ENCODE results near the gene GPRIN1. TPM values are rescaled to one million over a fixed set of nuclear protein-coding genes. Genes with fewer than 3 reads are reported as not detected.
"Not testable (repeated sequence)": the region's sequence is repeated elsewhere in the genome, so short reads cannot be mapped to it uniquely, and the experiment has no call there.

The GPRIN1 gene
- total RNA-seq, 1 donor from 2014 or later = 0.56 TPM

DNA sequence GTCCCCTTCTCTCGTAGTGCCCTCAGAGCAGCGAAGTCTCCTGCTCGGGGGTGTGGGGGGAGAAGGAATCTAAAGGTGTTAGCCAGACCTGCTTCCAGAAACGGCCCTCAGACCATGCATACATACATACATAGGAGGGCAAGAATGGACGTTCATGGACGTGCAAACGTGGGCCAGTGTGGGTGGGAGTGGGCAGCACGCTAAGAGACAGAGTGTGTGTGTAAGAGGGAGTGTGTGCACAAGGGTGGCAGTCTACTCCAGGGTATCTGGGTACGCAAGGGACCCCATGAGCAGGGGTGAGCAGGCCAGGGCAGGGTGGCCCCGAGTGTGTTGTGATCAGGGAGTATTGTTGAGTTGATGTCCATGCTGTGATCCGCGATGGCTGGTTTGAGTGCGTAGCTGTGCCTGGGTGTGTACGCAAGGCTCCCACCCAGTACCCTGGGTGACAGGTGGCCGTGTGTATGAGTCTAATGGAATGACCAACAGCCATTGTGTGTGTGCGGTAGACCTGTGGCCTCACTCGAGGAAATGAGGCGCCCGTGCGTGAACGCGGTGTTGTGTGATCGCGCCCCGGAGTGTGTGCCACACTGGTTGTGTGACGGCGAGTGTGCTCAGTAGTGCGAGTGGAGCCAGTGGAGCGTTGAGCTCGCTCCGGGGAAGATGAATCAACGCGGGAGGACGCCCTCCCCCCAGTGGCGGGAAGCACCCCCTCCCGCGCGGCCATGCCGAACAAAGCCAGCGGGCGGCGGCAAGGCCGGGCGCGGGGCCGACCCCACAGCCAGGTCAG, 826 bp downstream of the GPRIN1 start:
- ATAC-seq (ENCODE audit: poor library complexity) (no peak), DNase-seq (no peak)
- intact Hi-C loops (cut with DNase I) = no loop called here

DNA sequence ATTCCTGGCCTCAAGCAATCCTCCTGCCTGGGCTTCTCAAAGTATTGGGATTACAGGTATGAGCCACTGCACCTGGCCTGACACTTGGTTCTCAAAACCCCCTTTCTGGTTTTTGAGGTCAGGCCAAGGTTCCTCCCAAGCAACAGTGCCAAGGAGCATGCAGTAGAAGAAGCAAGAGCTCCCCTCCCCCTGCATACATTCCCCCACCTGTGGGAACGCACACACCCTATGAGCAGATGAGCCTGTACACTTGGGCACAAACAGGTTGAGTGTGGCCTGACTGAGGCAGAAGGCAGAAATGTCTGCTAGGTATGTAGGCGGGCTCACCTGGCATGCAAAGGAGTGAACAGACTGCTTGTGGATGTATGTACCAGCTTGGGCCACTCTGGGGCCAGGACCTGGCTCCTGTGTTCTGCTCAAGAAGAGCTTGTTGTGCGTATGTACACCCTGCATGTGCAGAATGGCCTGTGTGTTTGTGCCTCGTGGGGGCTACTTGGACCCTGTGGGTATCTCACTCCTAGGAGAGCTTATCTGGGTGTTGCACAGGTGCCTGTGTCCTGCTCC, 1.7 kb downstream of the GPRIN1 start:
- intact Hi-C loops (cut with DNase I) = no loop called here
- DNase-seq = no peak
- no peak for ATAC-seq (ENCODE audit: poor library complexity)

DNA sequence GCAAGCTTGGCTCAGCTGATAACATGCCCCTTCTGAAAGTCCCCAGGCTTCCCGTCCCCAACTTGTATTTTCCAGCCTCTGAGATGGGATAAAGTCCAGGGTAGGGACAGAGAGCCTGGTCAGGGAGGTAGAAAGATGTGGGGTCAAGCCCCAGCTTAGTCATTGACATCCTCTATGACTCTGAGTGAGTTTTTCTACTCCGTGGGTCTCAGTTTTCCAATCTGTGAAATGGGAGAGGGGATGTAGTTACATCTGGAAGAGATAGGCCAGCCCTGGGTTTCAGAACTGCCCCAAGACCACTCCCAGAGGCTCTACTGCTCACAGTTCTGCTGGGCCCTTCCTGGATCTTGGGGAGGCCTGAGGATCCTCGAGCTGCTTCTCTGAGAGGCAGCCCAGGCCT, 3.1 kb downstream of the GPRIN1 start:
- intact Hi-C loops (cut with DNase I) = no loop called here
- DNase-seq (no peak), ATAC-seq (ENCODE audit: poor library complexity) (no peak)

DNA sequence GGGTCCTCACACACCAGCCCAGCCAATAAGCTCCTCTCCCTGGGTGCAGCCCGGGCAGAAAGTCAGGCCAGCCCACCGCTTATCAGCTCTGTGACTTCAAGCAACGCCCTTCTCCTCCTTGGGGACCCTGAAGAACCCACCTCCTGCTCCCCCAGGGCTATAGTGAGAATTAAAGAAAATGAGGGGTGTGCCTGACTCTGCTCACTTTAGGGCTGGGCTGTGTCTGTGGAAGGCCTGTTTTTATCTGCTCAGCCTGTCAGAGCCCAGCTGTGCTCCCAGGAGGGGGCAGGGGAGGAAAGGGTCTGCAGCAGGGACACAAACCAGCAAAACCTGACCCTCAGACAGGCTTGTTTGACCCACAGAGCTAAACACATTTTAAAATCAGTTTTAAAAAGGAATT, 3.9 kb downstream of the GPRIN1 start:
- DNase-seq (no peak), ATAC-seq (ENCODE audit: poor library complexity) (no peak)
- intact Hi-C loops (cut with DNase I) = no loop called here

DNA sequence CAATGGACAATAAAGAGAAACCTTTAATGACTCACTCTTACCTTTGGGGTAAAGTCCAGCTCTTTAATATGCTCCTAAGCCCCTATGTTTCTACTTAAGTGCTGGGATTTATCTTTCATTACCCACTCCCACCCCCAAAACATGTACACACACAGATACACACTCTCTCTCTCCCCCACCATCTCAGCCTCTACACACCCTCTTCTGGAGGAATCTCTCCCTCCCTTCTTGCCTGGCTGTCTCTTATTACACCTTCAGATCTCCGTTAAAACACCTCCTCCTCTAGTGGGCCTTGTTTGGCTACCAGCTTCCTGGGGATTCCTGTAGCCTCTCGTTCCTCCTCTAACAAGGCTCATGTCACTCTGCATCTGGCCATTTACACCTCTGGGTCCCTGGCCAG, 6.9 kb downstream of the GPRIN1 start:
- intact Hi-C loops (cut with DNase I) = no loop called here
- ATAC-seq (ENCODE audit: poor library complexity) (no peak), DNase-seq (no peak)

DNA sequence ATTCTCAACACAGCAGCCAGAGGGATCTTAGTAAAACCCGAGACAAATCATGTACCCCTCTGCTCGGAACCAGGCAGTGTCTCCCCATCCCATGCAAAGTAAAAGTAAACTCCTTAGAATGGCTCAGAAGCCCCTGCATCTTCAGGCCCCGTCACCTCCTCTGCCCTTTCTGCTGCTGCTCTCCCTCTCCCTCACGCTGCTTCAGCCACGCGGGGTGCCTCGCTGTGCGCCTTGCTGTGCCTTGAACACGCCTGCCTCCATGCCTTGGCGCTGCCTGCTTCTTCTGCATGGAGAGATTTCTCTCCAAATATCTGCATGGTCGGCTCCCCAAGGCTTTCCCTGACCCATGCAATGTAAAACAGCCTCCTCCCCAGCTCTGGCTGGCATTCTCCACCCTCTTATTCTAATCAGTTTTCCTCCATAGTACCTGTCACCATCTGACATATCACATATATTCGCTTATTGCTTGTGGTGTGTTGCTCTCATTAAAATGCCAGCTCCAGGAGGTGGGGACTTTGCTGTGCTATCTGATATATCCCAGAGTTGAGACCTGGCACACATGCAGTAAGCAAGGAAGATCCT, 8.0 kb downstream of the GPRIN1 start:
- no peak for DNase-seq
- no peak for ATAC-seq (ENCODE audit: poor library complexity)
- intact Hi-C loops (cut with DNase I) = no loop called here

DNA sequence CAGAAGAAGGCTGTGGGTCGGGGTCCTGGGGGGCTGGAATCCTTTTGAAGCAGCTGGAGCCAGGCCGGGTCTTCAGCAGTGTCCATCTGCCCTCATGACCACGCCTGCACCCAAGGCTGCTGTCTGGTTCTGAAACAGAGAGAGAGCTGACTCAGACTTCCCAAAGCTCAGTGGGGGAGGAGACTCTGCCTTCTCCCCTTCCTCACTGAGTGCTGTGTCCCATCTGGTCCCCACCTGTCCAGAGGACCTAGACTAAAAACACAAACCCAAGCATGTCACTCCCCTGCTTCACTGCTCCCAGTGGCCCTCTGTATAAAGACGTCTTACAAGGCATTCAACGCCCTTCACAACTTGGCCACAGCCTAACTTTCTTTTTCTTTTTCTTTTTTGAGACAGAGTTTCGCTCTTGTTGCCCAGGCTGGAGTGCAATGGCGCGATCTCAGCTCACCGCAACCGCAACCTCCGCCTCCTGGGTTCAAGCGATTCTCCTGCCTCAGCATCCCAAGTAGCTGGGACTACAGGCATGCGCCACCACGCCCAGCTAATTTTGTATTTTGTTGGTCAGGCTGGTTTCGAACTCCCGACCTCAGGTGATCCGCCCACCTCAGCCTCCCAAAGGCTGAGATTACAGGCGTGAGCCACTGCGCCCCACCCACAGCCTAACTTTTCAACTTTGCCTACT, 10.1 kb downstream of the GPRIN1 start:
- DNase-seq; ATAC-seq (ENCODE audit: poor library complexity); intact Hi-C loops (cut with DNase I): not testable (repeated sequence)

DNA sequence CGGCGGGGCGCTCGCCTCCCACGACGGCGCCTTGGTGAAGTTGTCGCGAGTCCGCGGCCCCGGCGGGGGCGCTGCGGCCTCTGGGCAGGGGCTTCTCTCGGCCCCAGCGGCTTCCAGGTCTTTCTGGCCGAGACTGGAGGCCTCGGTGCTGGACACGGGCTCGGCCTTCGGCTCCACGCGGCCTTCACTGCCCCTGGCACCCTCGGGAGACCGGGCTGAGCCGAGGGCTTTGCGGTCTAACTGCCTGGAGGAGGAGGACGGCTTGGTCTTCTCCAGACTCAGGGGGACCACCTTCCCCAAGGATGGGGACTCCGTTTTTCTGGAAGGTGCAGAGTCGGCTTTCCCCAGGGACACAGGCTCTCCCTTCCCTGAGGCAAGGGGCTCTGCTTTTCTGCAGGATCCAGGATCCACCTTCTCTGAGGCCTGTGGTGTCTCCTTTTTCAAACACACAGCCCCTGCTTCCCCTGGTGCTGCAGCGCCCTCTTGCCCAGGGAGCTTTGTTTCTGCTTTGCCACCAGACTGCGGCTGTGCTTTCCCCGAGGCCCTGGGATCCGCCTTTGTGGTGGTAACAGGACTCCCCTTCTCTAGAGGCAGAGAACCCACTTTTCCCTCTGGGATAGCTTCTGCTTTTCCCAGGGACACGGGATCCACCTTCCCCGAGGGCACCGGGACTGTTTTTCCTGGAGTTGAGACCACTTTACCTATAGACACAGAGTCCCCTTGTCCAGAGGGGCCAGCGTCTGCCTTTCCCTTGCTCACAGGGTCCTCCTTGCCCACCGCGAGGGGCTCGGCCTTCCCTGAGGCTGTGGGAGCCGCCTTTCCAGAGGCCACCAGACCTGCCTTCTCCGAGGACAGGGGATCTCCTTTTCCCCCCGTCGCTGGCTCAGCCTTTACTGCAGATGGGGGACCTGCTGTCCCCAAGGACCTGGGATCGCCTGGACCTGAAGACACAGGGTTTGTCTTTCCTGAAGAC, 12.3 kb downstream of the GPRIN1 start:
- DNase-seq = no peak
- intact Hi-C loops (cut with DNase I) = no loop called here
- no peak for ATAC-seq (ENCODE audit: poor library complexity)

GRCh38 chr5:176596689-176597416, 13.1 kb downstream of the GPRIN1 start:
- DNase-seq = peak; percentile 59
- ATAC-seq (ENCODE audit: poor library complexity) = peak; percentile 89
- intact Hi-C loops (cut with DNase I) = no loop called here

DNA sequence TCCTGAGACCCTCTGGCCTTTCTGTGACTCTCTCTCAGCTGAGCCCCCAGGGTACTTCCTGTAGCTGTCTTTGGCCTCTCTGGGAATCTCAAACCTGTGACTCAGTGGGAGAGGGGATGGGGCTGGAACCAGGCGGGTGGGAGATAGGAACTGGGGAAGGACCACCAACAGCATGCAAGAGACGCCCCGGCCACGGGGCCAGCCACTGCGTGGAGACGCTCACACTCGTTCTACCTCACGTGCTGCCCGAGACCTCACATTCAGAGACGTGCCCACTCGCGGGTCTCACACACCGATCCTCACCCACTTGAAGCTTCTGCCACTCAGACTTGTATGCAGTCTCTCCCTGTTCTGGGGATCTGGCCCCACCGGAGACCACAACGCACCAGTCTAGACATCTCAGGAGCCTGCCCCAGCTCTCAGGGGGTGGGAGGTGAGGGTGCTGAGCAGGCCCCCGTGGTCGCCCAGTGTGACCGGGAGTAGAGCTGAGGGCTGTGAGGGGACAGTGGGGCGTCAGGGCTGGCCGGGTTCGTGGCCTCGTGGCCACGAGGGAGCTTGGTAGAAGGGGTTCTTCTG, 13.8 kb downstream of the GPRIN1 start:
- no peak for DNase-seq

DNA sequence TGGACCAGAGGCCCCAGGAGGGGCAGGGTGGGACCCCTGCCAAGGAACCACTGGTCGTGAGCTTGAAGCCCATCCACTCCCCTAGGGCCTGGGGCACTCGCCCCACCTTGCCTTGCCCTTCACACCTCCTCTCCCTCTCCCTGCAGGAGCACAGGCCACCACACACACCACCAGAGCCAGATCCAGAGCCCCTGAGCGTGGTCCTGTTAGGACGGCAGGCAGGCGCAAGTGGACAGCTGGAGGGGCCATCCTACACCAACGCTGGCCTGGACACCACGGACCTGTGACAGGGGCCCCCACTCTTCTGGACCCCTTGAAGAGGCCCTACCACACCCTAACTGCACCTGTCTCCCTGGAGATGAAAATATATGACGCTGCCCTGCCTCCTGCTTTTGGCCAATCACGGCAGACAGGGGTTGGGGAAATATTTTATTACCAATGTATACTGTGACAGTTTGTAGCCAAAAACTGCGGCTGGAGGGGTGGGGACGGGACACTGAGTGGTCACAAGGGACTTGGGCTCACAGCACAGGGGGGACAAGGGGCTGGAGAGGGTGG, 14.5 kb downstream of the GPRIN1 start:
- ATAC-seq (ENCODE audit: poor library complexity) = no peak
- intact Hi-C loops (cut with DNase I) = no loop called here
- DNase-seq = no peak

More for the DNA sequence above, 13.8 kb downstream of the GPRIN1 start:
- ATAC-seq (ENCODE audit: poor library complexity) = no peak
- intact Hi-C loops (cut with DNase I) = no loop called here

DNA sequence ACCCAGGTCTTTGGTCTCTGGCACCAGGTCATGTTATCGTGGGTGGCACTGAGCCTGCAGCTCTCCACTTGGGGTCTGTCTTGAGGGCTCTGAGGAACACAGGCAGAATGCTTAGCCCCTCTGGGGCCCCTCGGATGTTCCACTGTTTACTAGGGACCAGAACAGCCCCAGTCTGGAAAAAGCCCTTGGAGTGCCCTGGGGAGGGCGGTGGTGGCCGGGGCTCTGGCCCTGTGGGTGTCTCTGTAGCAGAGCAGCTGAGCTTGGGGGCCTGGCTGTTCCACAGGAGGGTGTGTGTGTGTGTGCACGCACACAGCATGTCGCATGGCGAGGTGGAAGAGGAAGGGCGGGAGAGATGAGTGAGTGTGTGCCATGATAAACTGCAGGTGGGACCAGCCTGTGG, 15.4 kb downstream of the GPRIN1 start:
- intact Hi-C loops (cut with DNase I) = no loop called here

DNA sequence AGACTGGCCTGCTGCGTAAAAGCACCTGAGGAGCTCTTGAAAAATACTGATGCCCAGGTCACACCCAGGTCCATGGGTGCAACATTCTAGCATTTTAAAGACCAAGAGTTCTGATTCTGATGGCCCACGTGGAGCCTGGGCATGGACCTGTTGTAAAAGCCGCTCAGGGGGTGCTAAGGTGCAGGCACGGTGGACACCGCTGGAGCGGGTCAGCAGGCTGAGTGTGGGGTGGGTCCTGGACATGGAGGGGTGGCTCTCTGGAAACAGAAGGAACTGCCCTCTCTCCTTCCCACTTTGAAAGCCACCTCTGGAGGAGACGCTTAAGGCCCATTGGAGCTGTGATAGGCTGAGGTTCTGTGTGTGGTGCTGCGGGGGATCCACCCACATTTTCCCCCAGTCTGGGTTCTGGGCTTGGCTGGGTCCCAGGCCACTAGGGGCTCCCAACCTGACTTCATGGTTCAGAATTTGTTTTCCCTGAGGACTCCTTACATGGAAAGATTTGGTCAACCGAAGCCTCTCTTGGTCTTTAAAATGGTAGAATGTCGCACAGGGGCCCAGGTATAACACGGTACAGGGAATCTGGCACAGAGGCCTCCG, 16.6 kb downstream of the GPRIN1 start:
- ATAC-seq (ENCODE audit: poor library complexity) (no peak), DNase-seq (no peak)
- intact Hi-C loops (cut with DNase I) = no loop called here

More for the DNA sequence above, 15.4 kb downstream of the GPRIN1 start:
- DNase-seq (no peak), ATAC-seq (ENCODE audit: poor library complexity) (no peak)

DNA sequence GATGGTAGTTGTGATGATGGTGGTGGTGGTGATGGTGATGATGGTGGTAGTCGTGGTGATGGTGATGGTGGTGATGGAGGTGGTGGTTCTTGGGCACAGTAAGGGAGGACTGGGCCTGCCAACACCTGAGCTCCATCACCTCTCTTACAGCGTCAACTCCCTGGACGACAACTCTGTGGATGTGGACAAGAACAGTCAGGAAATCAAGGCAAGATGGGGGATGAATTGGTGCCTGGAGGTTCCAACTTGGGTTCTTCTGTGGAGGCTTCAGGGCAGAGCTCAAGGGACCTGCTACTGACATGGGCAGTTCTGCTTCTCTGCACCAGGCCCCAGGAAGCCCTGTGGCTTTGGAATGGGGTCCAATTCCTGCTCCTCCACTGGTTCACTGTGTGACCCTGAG, 17.4 kb downstream of the GPRIN1 start:
- no peak for DNase-seq
- no peak for ATAC-seq (ENCODE audit: poor library complexity)
- intact Hi-C loops (cut with DNase I) = no loop called here

- DNase-seq; ATAC-seq (ENCODE audit: poor library complexity); intact Hi-C loops (cut with DNase I): not testable (repeated sequence)
Measured at GRCh38 chr5:176591667-176592066, 18.3 kb downstream of the GPRIN1 start.

DNA sequence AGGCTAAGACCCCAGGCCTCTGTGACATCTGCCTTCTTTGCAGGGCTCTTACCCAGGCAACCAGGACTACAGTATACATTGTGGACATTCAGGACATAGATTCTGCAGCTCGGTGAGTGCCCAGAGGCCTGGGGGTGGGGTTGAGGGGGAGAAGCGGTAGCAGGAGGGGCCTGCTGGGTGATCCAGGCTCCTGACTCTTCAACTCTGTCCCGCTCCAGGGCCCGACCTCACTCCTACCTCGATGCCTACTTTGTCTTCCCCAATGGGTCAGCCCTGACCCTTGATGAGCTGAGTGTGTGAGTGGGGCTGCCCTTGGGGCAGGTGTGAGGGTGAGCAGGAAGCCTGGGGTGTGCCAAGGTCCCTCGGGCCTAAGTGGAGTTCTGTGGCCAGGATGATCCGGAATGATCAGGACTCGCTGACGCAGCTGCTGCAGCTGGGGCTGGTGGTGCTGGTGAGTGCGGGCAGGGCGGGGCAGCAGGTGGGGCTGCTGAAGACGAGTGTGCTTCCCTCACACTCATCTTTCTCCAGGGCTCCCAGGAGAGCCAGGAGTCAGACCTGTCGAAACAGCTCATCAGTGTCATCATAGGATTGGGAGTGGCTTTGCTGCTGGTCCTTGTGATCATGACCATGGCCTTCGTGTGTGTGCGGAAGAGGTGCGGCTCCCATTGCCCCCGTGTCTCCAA, 19.8 kb downstream of the GPRIN1 start:
- ATAC-seq (ENCODE audit: poor library complexity) = no peak
- no peak for DNase-seq
- intact Hi-C loops (cut with DNase I) = no loop called here
